MCF 10A (cell line): ENCODE measurements around the gene TNFRSF18. TPM values are rescaled to one million over a fixed set of nuclear protein-coding genes. Genes with fewer than 3 reads are reported as not detected.

ENCODE experiments used
- BruUV-seq: library from RNA; stranded (reverse); fragments of 400-500 nt; replicated peaks from 2 replicates; lab custom pipeline; 2021; lab: Mats Ljungman, UMichigan
- CTCF ChIA-PET: fragments of 300-600 bp; sonication (Branson Sonifier 250); formaldehyde crosslinking; extraction: SDS; loops from one replicate; lab custom pipeline; 2021; ENCODE audit warnings: antibody characterized with exemption, inconsistent platforms; lab: Yijun Ruan, JAX
- POLR2A ChIA-PET: fragments of 300-600, 350-650 bp; sonication (Branson Sonifier 250); formaldehyde crosslinking; extraction: SDS; loops from one replicate; lab custom pipeline; 2020; ENCODE audit warnings: antibody characterized with exemption, inconsistent platforms; lab: Yijun Ruan, JAX
- DNase-seq: peaks from one replicate; pipeline ENCODE4 v3.0.0-alpha.2; 2018; ENCODE audit not compliant: unreplicated experiment
- H3K27ac Mint-ChIP-seq: one replicate; pipeline ENCODE4 v1.8.0; 2022; ENCODE audit warnings: mild to moderate bottlenecking, low read depth, mixed read lengths; ENCODE audit not compliant: unreplicated experiment
- H3K27me3 Mint-ChIP-seq: one replicate; pipeline ENCODE4 v1.8.0; 2022; ENCODE audit warnings: mixed read lengths; ENCODE audit not compliant: insufficient read depth, unreplicated experiment
- H3K36me3 Mint-ChIP-seq: one replicate; pipeline ENCODE4 v1.8.0; 2022; ENCODE audit warnings: mild to moderate bottlenecking, moderate library complexity, mixed read lengths; ENCODE audit not compliant: insufficient read depth, unreplicated experiment
- H3K4me1 Mint-ChIP-seq: one replicate; pipeline ENCODE4 v1.8.0; 2022; ENCODE audit warnings: mixed read lengths; ENCODE audit not compliant: insufficient read depth, unreplicated experiment
- H3K4me3 Mint-ChIP-seq: one replicate; pipeline ENCODE4 v1.8.0; 2022; ENCODE audit warnings: mild to moderate bottlenecking, moderate library complexity, mixed read lengths; ENCODE audit not compliant: unreplicated experiment
- H3K9me3 Mint-ChIP-seq: one replicate; pipeline ENCODE4 v1.8.0; 2022; ENCODE audit warnings: mixed read lengths; ENCODE audit not compliant: unreplicated experiment
- CTCF ChIP-seq: fragments of 200-600 bp; IDR thresholded peaks from one replicate; pipeline ENCODE4 v1.8.0; 2022; ENCODE audit warnings: antibody characterized with exemption, mild to moderate bottlenecking; ENCODE audit not compliant: unreplicated experiment
- intact Hi-C: fragments of 100-400 bp; cut with micrococcal nuclease; formaldehyde crosslinking; loops from 2 replicates; pipeline ENCODE4 v1.14.1; 2022
- total RNA-seq: library from RNA; stranded (reverse); gene quantifications from 2 replicates; pipeline ENCODE4 v1.2.3, GENCODE V29; 2022

Gene TNFRSF18
- total RNA-seq, 1 experiment from 2014 or later: not detected

- DNase-seq: no peak
- ChIA-PET CTCF (interaction anchor here (0.6 kb wide), 1 partner anchor 176 kb away, joined by 4 read pairs; no protein-coding TSS in a partner anchor), POLR2A (interaction anchor here (0.6 kb wide), 1 partner anchor 27 kb away, joined by 3 read pairs; no protein-coding TSS in a partner anchor)
- H3K27me3 Mint-ChIP-seq: peaks cover 14% of the 10 kb centered on the region
- H3K4me1 Mint-ChIP-seq: no peaks in the 10 kb centered on the region
- TF ChIP-seq CTCF: no peak
- H3K36me3 Mint-ChIP-seq: no peaks in the 10 kb centered on the region
- no TSS peak for BruUV-seq
- no peaks in the 10 kb centered on the region for H3K9me3 Mint-ChIP-seq
- intact Hi-C loops: no loop called here
- no peak overlapping the region for H3K27ac Mint-ChIP-seq
- H3K4me3 Mint-ChIP-seq: no peak overlapping the region
These were observed 26.2 kb downstream of the TNFRSF18 start for GRCh38 chr1:1179983-1180861.

- DNase-seq: no peak
- Mint-ChIP-seq H3K27me3 (peaks cover 14% of the 10 kb centered on the region), H3K36me3 (no peaks in the 10 kb centered on the region), H3K4me3 (no peak overlapping the region), H3K27ac (no peak overlapping the region), H3K4me1 (no peaks in the 10 kb centered on the region), H3K9me3 (no peaks in the 10 kb centered on the region)
- intact Hi-C loops: no loop called here
- TF ChIP-seq CTCF: no peak
- BruUV-seq: no TSS peak
- ChIA-PET CTCF (interaction anchor here (0.6 kb wide), 1 partner anchor 175 kb away, joined by 4 read pairs; no protein-coding TSS in a partner anchor), POLR2A (interaction anchor here (0.6 kb wide), 1 partner anchor 27 kb away, joined by 3 read pairs; no protein-coding TSS in a partner anchor)
These were observed 26.9 kb downstream of the TNFRSF18 start for GRCh38 chr1:1179346-1179982.

- no peak overlapping the region for H3K4me3 Mint-ChIP-seq
- TF ChIP-seq CTCF: no peak
- peaks cover 14% of the 10 kb centered on the region for H3K27me3 Mint-ChIP-seq
- BruUV-seq: no TSS peak
- DNase-seq: no peak
- no peaks in the 10 kb centered on the region for H3K4me1 Mint-ChIP-seq
- H3K27ac Mint-ChIP-seq: no peak overlapping the region
- intact Hi-C loops: no loop called here
- H3K9me3 Mint-ChIP-seq: no peaks in the 10 kb centered on the region
- no peaks in the 10 kb centered on the region for H3K36me3 Mint-ChIP-seq
- ChIA-PET CTCF (no interaction called here), POLR2A (no interaction called here)
These were observed 27.5 kb downstream of the TNFRSF18 start for GRCh38 chr1:1178794-1179331.
